ENCODE measurements around the gene RPL10A.

Gene RPL10A

DNA sequence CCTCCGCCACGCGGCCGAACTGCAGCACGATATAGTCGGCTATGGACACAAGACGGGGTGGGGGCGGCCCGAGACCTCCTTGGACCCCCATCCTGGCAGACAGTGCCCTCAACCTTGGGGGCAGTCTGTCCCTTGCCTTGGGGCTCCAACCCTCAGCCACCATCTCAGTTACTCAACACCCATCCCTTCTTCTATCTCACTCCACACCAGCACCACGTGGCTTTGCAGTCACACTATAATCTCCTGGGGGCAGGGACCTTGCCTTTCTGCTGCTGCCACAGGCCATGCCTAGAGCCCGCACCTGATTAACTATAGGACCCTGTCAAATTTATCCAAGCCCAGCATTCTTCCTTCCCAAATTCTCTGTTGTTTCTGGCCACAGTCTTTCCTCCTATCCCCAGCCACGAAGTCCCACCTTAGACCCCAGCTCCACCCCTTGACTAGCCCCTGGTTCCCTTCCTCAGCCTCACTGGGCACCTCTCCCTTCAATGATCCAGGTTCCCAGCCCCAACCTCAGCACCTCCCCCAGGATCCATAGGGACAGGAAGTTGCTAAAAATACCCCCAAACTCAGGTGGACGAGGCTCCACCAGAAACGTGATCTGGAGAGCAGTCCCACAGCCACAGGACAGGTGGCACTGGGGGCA is 30.3 kb downstream of the RPL10A start:
- H3K4me1 ChIP-seq (ENCODE audit: insufficient read depth, low read length): peaks cover 12% of the 10 kb centered on the region
- H3K4me2 ChIP-seq (ENCODE audit: insufficient read depth, low read length): no peak overlapping the region
- no peak overlapping the region for H2AFZ ChIP-seq (ENCODE audit: low read depth, low read length)
- peaks cover 45% of the 10 kb centered on the region for H3K27me3 ChIP-seq (ENCODE audit: insufficient read depth, low read length, poor library complexity)
- no peak overlapping the region for H3K27ac ChIP-seq (ENCODE audit: low read length)
- no peaks in the 10 kb centered on the region for H3K79me2 ChIP-seq (ENCODE audit: insufficient read depth, low read length)
- peaks cover 8% of the 10 kb centered on the region for H4K20me1 ChIP-seq (ENCODE audit: insufficient read depth, low read length)
- ATAC-seq (ENCODE audit: insufficient read depth, low read depth) (no peak), DNase-seq (no peak)
- no peaks in the 10 kb centered on the region for H3K9me3 ChIP-seq (ENCODE audit: insufficient read depth, low read length, severe bottlenecking)
- no peaks in the 10 kb centered on the region for H3K36me3 ChIP-seq (ENCODE audit: insufficient read depth, low read length)
- H3K4me3 ChIP-seq (ENCODE audit: low read depth in 1 of 2, low read length in 2 of 2): no peak overlapping the region
- TF ChIP-seq EZH2 (IDR thresholded peaks at IDR 0.05; ENCODE audit: borderline replicate concordance, low read depth, low read length, severe bottlenecking) (no peak), CTCF (IDR thresholded peaks at IDR 0.05; ENCODE audit: borderline replicate concordance, extremely low read depth, low read length, poor library complexity, severe bottlenecking) (no peak)
- H3K9ac ChIP-seq (ENCODE audit: low read depth, low read length): no peak overlapping the region

DNA sequence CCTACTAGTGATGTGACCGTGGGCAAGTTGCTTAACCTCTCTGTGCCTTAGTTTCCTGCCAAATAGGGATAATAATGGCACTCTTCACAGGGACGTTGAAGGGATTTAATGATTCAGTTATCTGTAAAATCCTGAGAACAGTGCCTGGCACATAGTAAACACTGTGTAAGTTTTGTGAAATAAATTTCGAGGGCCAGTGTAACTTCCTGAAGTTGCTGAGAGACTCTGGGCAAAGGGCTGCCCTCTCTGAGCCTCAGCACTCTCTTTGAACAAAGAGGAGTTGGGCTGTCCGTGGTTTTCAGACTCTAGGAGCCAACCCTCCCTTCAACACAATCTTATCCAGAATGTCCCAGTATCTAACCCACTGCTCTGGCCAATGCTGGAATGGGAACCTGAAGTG is 31.2 kb downstream of the RPL10A start:
- H3K4me1 ChIP-seq (ENCODE audit: insufficient read depth, low read length): peaks cover 12% of the 10 kb centered on the region
- peaks cover 8% of the 10 kb centered on the region for H4K20me1 ChIP-seq (ENCODE audit: insufficient read depth, low read length)
- H3K79me2 ChIP-seq (ENCODE audit: insufficient read depth, low read length): no peaks in the 10 kb centered on the region
- no peak for TF ChIP-seq EZH2 (IDR thresholded peaks at IDR 0.05; ENCODE audit: borderline replicate concordance, low read depth, low read length, severe bottlenecking)
- TF ChIP-seq CTCF (IDR thresholded peaks at IDR 0.05; ENCODE audit: borderline replicate concordance, extremely low read depth, low read length, poor library complexity, severe bottlenecking): no peak
- no peaks in the 10 kb centered on the region for H3K9me3 ChIP-seq (ENCODE audit: insufficient read depth, low read length, severe bottlenecking)
- DNase-seq (no peak), ATAC-seq (ENCODE audit: insufficient read depth, low read depth) (no peak)
- H3K4me2 ChIP-seq (ENCODE audit: insufficient read depth, low read length): no peak overlapping the region
- no peak overlapping the region for H3K9ac ChIP-seq (ENCODE audit: low read depth, low read length)
- no peak overlapping the region for H3K27ac ChIP-seq (ENCODE audit: low read length)
- H3K4me3 ChIP-seq (ENCODE audit: low read depth in 1 of 2, low read length in 2 of 2): no peak overlapping the region
- H3K27me3 ChIP-seq (ENCODE audit: insufficient read depth, low read length, poor library complexity): peaks cover 45% of the 10 kb centered on the region
- H3K36me3 ChIP-seq (ENCODE audit: insufficient read depth, low read length): no peaks in the 10 kb centered on the region
- H2AFZ ChIP-seq (ENCODE audit: low read depth, low read length): no peak overlapping the region

- Histone ChIP-seq H3K4me3 (ENCODE audit: low read depth in 1 of 2, low read length in 2 of 2) (no peak overlapping the region), H2AFZ (ENCODE audit: low read depth, low read length) (no peak overlapping the region), H4K20me1 (ENCODE audit: insufficient read depth, low read length) (peaks cover 4% of the 10 kb centered on the region), H3K27me3 (ENCODE audit: insufficient read depth, low read length, poor library complexity) (peaks cover 36% of the 10 kb centered on the region), H3K9ac (ENCODE audit: low read depth, low read length) (no peak overlapping the region), H3K4me2 (ENCODE audit: insufficient read depth, low read length) (no peak overlapping the region), H3K79me2 (ENCODE audit: insufficient read depth, low read length) (no peaks in the 10 kb centered on the region), H3K27ac (ENCODE audit: low read length) (no peak overlapping the region), H3K36me3 (ENCODE audit: insufficient read depth, low read length) (no peaks in the 10 kb centered on the region), H3K4me1 (ENCODE audit: insufficient read depth, low read length) (peaks cover 12% of the 10 kb centered on the region), H3K9me3 (ENCODE audit: insufficient read depth, low read length, severe bottlenecking) (no peaks in the 10 kb centered on the region)
- DNase-seq (no peak), ATAC-seq (ENCODE audit: insufficient read depth, low read depth) (no peak)
- no peak for TF ChIP-seq CTCF (IDR thresholded peaks at IDR 0.05; ENCODE audit: borderline replicate concordance, extremely low read depth, low read length, poor library complexity, severe bottlenecking)
- no peak for TF ChIP-seq EZH2 (IDR thresholded peaks at IDR 0.05; ENCODE audit: borderline replicate concordance, low read depth, low read length, severe bottlenecking)
Measured at GRCh38 chr6:35500782-35501181, 32.6 kb downstream of the RPL10A start.
